ENCODE measurements around the gene NAPB.

DNA sequence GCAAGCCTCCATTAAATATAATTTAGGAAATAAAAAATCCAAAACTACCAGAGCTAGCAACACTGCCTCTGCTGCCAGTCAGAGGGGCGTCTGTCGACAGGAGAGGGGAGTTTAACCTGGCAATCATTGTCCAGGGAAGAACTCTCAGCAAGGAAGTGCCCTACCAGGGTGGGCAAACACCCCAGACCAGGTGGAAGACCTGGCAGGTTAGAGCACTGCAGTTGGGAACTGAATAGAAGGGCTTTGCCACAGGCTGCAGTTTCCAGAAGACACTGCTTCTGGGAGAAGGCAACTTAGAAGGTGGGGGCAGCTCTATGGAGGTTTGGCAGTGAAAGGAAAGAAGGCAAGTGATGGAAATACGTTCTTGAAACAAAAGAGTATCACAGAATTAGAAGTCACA lies 11.5 kb downstream of the NAPB start:
- TF ChIP-seq POLR2AphosphoS5 (IDR thresholded peaks at IDR 0.05; ENCODE audit: low read depth, low read length), result no peak
- TF ChIP-seq POLR2A (IDR thresholded peaks at IDR 0.05; ENCODE audit: low read depth, low read length), result no peak
